AG10803 (cell line): ENCODE data around the gene LINC00237.

ENCODE experiments used
- DNase-seq: peaks from one replicate; pipeline ENCODE4 v3.0.0; 2010; ENCODE audit warnings: low read depth
- H3K4me3 ChIP-seq: 2 replicates; pipeline ENCODE4 v1.5.1; 2011; ENCODE audit warnings: mild to moderate bottlenecking, low read length, control low read depth
- CTCF ChIP-seq: conservative IDR thresholded peaks from 2 replicates; pipeline ENCODE4 v1.5.1; 2011; ENCODE audit warnings: mild to moderate bottlenecking, low read length, control low read depth, inconsistent platforms

Gene LINC00237

DNA sequence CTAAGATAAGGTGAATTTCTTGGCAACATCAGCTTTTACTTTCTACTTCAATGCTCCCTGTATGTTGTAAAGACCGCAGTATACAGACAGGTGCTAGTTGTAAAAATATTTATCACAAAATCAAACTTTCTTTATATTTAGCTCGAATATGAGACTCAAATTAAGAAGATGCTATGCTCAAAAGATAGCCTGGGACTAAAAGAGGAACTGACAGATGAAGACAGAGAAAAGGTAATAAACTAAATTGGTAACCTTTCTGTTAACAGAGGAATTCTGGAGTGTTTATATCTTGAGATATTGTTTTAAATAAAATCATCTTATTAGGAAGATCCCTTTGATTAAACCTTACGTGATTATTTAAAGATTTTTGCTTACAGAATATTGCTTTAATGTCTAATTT, 39.3 kb upstream of the LINC00237 start:
- no peak for DNase-seq
- no peak overlapping the region for H3K4me3 ChIP-seq

DNA sequence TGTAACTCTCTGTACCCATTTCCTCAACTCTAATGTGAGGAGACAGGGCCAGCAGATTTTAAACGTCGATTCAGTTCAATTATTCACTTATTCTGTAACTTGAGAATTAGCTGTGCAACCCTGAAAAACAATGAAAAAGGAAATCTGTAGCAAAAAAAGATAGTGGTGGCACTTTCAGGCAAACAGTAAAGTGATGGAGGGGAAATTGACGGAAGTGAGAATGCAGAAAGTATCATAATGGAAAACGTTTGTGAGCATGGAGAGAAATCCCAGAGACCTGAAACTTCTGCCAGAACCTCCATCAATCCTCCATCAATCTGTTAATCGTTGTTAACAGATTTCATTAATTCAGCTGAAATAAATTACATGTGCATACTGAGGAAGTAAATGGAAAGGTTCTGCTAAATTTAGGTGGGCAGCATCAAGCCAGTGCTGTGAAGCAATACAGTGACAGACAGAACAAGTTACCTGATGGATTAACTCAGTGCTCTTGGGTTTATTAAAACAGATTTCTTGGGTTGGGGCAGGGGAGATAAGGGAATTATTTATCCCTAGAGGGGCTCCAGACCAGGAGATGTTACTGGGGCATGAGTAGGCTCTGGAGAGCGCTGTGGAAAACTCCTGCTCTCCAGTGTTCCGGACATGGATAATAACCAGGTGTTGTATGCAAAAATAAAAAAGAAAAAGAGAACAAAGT, 37.2 kb upstream of the LINC00237 start:
- no peak overlapping the region for H3K4me3 ChIP-seq
- TF ChIP-seq CTCF, result no peak
- DNase-seq, result no peak

More for the DNA sequence above, 39.3 kb upstream of the LINC00237 start:
- TF ChIP-seq CTCF, result no peak

DNA sequence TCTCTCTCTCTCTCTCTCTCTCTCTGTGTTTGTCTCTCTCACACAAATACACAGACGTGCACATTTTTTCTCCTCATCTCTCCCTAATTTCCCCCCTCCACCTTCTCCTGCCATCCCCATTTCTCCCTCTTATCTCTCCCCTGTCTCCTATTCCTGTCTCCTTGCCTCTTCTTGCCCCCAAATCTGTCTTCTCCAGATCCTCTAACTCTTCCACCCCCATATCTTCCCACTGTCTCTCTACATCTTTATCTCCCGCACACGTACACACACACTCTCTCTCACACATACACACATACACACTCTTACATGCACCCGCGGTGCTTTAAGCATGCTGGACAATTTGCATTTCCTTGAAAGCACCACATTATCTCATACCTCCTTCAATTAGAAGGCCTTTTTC, 35.7 kb upstream of the LINC00237 start:
- H3K4me3 ChIP-seq, result no peak overlapping the region
- DNase-seq, result no peak
- TF ChIP-seq CTCF, result no peak

- no peak overlapping the region for H3K4me3 ChIP-seq
- no peak for TF ChIP-seq CTCF
- DNase-seq, result no peak
These were observed 33.9 kb upstream of the LINC00237 start for GRCh38 chr20:21139881-21140566.

- DNase-seq, result no peak
These were observed 30.9 kb upstream of the LINC00237 start for GRCh38 chr20:21137078-21137477.

DNA sequence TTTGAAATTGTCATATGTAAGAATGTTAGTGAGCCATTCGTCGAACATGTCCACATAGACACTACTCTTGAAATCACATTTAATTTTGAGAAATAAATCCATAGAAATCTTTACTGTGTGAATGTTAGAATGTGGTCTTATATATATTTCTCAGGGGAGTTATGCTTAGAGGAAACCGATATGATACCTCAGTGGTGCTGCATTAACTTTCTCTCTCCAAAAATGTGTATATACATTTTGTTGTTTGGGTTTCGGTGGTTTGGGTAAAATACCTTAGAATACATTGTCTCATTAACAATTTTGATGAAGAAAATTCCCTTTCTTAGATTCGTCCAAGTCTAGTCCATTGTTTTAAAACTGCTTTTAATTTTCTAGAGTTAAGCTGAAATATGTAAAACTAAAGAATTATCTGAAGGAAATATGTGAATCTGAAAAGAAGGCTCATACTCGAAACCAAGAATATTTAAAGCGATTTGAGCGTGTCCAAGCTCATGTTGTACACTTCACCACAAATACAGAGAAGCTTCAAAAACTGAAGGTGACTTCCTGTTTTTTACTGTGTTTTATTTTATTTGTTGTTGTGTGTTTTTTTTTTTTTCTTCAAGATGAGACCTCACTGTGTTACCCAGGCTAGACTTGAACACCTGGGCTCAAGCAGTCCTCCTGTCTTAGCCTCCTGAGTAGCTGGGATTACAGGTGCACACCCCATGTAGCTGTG, 30.0 kb upstream of the LINC00237 start:
- no peak for TF ChIP-seq CTCF

More at GRCh38 chr20:21137078-21137477, 30.9 kb upstream of the LINC00237 start:
- TF ChIP-seq CTCF, result no peak
- H3K4me3 ChIP-seq, result no peak overlapping the region

More for the DNA sequence above, 30.0 kb upstream of the LINC00237 start:
- no peak for DNase-seq
- no peak overlapping the region for H3K4me3 ChIP-seq
